NCI-H524 treated with DMSO at 0.1 percent for 48 hours (cell line): ENCODE data around the gene BRD3.

ENCODE experiments used
- DNase-seq: peaks from one replicate; lab custom pipeline; 2025; lab: John Stamatoyannopoulos, UW

BRD3 gene

DNA sequence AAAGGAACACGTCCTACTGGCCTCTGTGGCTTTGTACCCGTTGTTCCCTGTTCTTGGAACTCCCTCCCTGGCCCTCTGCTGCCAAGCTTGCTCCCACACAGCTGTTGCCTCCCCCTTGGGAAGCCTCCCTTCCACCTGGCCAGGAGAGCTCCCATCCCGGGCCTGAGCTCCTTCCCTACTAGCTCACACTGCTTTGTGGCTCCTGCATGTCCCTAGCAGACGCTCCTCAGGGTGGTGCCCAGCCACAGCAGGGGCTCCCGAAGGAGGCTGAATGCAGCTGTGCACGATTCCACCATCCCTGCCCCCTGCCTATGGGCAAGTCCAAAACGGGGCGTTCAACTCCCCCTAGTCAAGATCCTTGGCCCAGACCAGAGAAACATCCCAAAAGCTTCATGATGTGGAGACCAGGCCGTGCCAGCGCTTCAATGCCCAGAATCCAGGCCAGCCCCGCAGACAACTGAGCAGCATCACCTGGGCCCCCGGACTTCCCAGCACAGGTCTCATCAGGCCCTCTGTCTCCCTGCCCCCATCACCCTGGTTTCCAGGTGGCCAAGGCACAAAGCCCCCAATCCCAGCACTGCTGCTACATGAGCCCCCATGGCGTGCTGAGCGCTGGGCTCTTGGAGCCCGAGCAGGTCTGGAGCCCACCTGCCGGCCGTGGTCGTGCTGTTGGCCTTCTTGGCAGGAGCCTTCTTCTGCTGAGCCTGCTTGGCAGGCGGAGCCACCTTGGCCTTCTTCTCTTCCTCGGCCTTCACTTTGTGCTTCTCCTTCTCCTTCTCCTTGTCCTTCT lies 28.2 kb downstream of the BRD3 start:
- DNase-seq = no peak

DNA sequence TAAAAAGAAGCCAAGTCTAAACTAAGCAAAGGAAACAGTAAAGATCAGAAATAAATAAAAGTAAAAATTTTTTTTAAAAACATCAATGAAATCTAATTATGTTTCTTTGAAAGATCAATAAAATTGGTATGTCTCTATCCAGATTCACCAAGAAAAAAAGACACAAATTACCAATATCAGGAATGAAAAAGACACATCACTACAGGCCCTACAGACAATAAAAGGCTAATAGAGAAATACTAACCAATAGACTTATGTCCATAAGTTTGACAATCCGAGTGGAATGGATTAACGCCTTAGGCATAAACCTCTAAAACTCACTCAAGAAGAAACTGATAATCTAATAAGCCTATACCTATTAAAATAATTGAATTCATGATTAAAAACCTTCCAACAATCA lies 30.2 kb downstream of the BRD3 start:
- no peak for DNase-seq

DNA sequence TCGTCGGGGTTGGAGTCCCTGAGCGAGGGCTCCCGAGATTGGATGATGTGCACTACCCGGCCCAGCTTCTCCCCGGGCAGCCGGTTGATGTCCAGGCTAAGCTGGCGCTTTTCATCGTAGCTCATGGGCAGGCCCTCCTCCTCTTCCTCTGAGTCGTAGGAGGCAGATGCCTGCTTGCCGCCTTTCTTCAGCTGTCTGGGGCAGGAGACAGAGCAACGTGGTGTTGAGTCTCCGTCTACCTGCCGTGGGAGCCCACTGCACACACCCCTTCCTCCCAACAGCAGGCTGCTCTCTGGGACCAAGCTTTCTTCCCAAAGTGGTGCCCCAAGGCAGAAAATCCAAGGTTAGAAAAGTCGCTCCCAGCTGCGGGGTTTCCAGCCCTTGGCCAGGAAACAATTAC lies 31.7 kb downstream of the BRD3 start:
- no peak for DNase-seq

DNA sequence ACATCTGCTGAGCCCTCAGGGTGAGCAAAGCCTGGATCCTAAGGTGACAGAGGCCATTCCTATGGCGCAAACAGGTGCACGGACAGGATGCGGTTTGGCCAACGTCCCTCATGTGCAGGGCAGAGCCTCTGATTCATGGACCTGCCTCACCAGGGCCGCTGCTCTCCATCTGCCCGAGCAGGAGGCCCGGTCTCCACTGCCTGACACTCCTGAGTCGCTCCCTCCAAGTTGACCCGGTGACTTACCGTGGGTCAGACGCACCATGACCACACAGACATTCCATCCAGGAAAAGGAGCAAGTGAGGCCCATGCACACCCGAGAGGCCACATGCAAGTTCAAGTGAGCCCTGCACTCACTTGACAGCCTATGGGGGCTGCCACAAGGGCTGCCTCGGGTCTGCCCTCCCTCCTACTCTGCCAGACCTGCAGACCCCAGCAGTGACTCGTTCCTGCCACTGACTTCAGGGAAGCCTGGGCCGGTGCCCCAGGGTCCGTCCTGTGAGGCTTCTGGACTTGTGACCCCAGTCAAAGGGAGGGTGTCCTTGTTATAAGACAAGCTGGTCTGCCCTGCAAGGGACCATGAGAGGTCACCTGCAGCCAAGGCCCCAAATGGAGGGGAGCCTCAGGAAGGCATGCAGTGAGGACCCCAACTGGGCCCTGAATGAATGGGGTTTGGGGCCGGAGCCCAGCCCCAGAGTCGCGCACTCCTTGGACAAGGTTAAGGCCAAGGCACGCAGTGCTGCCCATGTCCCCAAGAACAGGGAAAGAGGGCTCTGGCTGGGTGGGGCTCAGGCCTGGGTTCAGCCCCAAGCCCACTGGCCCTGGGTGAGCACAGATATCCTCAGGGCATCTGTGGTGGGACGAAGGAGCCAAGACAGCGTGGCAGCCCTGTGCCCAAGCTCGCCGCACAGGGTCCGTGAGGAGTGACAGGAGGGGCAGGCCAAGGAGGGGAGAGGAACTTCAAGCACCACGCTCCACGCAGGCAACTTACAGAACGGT lies 32.5 kb downstream of the BRD3 start:
- no peak for DNase-seq

DNA sequence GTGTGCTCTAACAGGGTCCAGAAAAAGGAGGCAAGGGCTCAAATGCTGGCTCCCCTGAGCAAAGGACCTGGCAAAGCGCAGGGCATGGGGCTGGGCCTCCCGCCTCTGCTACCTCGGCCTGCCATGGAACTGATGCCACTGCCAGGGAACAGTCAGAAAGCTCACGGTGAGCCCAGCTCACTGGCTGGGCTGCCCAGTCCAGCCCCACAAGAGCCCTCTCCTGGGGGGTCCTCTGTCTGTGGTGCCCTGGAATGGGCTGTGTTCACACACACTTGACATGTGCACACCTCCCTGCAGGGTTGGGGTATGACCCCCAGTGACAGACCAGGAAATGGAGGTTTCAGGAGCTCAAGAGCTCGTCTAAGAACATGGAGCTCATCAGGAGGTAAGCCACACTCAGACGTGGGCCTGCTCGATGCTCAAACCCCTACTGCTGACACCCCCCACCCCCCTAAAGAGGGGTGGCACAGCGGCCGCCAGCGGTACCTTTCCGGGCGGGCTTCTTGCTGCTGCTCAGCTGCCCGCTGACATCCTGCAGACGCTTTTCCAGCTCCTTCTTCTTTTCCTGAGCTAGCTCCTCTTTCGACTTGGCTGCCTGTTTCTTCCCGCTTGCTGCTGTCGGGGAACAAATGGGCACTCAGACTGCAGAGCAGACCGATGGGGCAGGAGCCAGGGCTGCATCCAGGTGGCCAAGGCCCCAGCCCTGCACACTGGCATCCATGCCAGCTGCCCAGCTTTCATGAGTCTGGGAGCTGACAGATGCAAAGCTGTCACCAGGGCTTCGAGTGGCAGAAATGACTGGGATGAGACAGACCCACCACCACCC lies 33.4 kb downstream of the BRD3 start:
- DNase-seq = no peak

DNA sequence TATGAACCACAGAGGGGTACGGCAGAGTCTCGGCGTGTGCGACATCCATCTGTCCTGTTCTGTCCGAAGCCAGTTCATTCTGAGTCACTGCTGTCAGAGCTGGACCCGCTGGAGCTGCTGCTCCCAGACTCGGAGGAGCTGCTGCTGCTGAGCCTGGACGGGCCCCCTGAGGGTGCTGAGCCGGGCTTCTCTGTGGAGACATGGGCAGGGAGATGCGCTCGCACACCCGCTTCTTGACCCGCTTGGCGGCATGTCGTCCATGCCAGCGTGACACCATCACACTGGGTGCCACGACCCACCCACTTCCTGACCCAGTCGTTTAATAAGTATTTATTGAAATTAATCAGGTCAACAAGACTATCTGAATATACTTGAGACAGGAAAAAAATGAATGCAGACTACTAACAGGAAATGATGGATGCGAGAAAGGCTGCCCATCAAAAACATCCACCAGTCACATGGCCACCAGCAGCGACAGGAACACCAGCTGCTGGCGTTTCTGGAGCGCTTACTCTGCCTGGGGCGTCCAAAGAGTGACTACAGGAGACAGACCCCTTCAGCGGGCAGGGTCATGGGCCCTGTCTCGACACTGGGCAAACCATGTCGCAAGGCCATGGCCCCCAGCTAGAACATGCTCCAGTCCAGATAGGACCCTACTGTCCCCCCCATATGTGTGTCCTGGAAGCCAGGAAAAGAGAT lies 34.2 kb downstream of the BRD3 start:
- no peak for DNase-seq

DNA sequence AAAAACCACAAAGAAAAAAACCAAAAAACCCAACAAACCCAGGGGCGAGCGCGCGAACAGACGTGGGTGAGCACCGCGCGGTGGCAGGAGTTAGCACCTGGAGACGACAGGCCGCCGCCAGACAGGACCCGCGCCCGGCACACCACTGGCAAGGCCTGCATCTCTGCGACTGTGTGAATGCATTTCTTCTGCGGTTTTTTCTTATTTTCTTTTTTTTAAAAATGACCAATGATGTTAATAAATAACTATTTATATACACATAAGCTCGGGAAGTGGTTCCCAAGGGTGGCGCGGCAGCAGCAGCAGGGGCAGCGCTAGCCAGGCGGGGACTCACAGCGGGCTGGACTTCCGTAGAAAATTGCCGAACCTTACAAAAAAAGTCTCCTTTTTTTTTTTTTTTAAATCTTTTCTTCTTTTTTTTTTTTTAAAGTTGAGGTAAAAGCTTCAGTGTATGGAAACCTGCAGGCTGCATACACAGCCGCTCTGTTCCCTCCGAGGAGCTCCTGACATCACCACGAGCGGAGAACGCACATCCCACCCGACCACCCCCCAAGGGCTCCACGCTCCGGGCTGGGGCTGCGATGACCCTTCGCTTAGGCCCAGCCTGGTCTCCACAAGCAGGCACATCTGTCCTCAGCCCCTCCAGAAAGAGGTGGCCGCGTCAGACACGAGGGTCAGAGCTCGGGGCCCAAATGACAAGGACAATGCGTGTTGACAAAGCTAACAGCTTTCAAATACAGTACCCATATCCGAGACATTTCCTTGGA lies 35.2 kb downstream of the BRD3 start:
- no peak for DNase-seq

DNA sequence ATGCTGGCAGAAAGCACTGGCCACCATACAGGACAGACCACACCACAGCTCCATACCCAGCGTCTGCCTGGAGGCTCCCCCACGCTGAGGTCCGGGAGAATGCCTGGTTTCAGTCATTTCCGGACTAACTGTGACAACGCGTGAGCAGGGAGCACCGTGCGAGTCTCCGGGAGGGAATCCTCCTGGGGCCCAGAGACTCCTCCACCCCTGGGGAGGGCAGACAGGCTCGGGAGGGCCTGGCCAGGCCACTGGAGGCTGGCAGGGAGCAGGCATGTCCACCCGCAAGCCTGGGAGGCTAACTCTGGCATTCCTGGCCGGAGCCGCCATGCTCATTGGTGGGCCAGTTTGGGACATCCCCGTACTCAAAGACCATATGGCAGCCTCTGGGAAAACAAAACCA lies 36.0 kb downstream of the BRD3 start:
- DNase-seq = no peak

DNA sequence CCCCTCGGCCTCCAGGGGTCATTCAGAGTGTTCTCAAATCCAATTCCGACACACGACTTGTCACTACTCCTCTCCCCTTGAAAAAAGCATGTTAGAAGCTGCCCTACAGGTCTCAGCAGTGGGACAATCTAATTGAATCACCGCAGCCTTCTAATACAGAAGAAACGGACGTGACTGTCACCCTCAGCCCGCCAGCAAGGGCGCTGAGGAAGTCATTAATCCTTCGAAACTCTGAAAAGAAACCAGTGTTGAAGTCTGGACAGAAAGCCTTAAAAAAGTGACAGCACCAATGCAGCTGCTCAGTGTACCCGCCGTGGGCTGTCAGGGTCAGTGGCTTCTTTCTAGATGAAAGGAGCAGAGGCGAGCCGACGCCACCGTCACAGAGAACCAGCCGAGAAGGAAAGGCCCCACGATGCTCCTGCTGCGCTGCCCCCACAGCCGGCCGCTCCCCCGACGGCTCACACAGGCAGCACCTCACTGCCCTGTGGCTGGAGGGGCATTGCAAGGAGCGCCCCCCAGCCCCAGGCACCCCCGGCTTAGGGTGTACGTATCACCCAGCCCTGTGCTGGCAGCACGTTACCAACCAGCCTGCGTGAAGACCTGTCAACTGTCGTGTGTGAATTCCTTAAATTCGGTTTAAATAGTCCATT lies 36.9 kb downstream of the BRD3 start:
- no peak for DNase-seq

DNA sequence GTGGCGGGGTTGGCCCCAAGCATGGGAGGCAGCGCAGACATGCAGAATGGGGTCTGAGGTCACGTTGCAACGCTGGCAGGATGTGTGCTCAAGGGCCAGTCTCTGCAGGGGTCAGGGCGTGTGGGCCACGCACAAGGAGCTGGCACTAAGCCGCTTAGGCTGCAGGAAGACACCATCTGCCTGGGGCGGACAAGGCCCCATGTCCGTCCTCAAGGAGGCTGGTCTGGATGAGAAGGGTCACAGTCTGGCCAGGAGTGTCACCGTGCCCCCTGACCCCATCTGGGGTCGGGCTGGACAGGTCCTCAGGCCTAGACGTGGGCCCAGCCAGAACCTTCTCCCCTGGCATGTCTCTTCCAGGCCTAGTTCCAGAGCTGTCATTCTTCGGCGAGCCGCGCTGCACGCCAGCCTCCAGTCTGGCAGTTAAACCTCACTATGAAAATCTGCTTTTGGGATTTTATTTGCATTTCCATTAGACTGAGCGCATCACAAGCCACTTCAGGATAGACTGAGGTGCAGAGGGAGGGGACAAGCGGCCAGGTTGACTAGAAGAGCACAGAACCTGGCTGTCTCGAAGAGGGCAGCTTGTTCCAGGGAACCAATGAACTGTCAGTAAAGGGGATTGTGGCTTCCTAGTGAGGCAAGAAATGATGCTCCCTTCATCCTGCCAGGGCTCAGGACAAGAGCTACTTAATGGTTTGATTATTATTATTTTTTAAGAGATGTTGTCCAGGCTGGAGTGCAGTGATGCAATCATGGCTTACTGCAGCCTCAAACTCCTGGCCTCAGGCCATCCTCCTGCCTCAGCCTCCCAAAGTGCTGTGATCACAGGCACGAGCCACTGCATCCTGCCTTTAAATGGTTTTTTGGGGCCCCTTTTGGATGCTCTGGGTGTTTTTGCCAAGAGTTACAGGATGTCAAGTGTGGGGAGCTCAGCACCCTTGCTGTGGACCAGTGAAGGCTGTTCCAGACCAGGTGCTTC lies 38.3 kb downstream of the BRD3 start:
- DNase-seq = no peak

DNA sequence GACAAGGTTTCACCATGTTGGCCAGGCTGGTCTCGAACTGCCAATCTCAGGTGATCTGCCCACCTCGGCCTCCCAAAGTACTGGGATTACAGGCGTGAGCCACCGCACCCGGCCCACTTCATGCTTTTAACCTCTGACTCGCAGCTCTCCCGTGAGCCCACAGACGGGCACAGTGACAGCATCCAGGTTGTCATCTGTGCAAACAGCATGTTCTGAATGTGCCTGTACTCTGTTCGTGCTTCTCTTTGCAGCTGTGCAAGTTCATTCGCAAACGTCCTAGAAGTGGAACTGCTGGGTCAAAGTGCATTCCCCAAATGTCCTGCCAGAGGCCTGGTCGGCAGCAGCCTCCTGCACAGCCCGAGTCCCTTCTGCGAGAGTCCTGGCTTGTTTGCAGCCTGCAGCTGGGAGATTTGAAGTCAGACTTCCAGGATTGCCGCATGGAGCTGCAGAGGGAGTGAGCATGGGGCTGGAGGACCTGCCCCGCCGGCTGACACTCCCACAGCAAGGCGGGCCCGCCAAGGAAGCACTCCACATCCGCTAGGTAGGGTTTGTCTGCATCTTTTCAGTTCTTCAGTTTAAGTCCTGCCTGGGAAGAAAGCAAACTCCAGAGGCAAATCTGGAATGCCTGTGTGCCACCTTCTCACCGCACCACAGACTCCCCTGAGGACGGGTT lies 39.1 kb downstream of the BRD3 start:
- DNase-seq = no peak

DNA sequence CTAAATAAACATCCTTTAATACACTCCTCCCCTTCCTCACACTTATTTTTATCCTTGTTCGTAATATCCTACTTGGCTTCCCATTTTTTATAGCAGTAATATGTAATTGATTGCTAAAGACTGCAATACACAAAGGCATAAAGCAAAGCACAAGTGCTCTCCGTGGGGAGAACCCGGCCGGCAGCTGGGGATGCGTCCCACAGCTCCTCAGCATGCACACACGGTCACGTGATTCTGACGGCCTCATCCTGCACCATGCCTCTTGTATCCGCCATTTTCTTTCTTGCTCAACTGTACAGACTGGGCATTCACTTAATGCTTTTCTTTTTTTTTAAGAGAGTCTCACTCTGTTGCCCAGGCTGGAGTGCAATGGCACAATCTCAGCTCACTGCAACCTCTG lies 39.8 kb downstream of the BRD3 start:
- no peak for DNase-seq

DNA sequence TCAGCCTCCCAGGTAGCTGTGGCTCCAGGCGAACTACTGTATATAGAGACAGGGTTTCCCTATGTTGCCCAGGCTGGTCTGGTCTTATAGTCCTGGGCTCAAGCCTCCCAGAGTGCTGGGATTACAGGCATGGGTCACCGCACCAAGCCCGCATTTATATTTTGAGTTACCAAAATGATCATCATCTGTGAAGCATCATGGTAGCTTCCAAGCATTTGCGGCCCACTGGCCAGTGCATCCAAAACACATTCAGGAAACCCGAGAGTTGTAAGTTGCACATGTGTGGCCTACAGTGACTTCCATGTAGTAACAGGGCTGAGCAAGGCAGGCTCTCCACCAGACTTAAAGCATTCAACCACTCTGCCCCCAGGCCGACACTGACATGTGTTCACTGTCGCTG lies 40.3 kb downstream of the BRD3 start:
- DNase-seq = no peak

DNA sequence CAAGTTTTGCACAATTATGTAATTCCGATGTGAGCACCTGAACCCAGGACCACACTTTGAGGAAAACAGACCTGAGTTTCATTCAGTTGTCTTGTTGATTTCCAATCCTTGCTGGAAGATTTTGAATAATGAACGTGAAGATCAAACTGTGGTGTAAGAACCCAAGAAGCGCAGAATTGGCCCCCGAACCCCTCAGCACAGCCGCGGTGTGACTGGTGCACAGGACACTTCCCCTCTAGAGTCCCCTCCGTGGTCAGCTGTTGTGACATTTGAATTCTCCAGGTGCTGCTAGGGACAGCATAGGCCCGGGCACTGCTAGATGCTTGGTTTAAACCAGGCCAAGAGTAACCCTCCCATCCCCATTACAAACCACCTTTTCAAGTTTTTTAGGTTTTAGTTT lies 40.8 kb downstream of the BRD3 start:
- DNase-seq = no peak

DNA sequence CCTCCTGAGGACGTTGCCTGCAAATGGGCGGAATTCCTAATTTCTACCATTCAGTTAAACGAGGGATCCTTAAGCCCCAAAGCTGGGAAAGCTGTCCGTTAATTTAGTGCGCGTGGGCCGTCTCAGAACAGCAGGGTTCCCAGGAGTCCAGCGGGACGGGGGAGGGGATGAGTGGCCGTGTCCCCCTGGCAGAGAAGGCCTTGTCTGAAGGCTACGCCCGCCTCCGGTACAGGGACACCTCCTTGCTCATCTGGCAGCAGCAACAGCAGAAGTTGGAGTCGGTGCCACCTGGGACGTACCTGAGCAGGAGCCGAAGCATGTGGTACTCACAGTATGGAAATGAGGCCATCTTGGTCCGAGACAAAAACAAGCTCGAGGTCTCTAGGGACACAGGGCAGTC lies 41.2 kb downstream of the BRD3 start:
- no peak for DNase-seq

DNA sequence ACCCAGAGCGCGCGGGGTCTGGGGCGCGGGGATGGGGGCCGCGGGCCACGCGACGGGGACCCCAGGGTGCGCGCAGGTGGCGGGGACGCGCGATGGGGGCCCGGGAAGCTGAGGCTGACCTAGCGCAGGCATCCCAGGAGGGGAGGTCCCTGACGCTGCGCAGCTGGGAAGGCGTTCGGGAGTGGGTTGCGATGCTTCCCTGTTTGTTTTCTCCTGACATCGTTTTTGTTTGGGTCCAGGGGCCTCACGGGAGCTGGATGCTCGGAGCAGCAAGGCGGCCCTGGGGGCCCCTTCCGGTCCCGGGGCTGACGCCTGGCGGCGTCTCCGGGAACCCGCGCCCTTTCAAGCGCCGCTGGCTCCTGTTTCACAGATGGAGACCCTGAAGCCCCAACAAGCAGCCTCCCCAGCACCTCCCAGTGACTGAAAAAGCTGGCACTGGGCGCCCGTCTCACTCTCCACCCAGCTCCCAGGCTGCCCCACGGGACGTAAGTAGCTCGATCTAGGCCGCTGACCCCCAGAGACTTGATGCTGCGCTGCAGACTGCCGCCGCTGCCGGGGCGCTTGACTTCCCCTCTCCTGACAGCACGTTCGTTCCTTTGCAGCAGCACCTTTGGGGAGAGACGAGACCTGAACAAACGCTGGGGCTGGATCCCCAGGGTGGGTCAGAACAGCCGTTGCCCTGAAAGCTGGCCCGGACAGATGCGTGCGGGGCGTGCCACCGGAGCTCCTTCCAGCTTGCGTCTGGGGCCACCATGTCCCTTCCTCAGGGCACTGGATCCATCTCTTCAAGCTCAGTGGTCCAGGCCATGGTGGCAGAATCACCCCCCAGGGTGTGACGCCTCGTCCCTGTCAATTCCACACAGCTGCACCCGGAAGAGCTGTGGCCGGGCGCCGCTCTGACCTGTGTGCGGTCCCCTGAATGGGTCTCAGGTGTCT lies 42.0 kb downstream of the BRD3 start:
- DNase-seq = no peak

DNA sequence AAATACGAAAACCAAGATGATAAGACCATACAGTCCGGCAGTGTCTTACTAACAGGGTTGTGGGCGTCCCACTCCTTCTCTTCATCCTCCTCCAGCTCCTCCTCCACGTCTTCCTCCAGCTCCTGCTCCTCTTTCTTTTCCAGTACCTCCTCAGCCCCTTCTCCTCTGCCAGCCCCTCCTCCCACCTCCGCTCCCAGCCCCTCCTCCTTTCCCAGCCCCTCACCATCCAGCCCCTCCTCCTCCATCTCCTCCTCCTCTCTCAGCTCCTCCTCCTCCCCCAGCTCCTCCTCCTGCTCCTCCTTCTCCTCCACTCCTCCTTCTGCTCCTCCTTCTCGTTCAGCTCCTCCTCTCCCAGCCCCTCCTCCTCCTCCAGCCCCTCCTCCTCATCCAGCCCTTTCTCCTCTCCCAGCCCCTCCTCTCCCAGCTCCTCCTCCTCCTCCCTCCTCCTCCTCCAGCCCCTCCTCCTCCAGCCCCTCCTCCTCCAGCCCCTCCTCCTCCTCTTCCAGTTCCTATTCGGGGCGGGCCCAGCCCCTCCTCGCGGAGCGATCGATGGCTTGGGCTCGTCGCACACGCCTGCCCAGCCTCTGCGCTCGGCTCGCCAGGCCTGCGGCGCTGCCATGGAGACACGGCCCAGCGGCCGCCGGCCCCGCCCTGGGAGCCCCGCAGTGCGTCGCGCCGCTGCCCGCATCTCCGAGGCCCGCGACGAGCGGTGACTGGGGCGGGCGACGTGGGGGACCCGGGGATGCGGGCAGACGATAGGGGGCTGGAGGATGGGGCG lies 42.8 kb downstream of the BRD3 start, which contains the start of gene BRD3OS:
BRD3OS (plus strand) TSS at position 654 of the 778 bp plus-strand sequence. CDS start 1,267 bp downstream, outside the sequence.
- DNase-seq = no peak
